Trophoblast cell (in vitro differentiated cells and primary cell): ENCODE results near the gene ACCS.
A peak's percentile ranks its signal among the peaks of the same experiment; 100 is the strongest.

Experiments used
- DNase-seq, 2 donors: peaks; one replicate each; pipeline ENCODE4 v3.0.0-alpha.2; 2016
- H2AFZ ChIP-seq: 2 replicates; pipeline ENCODE4 v1.6.1; 2013; ENCODE audit warnings: low read length, moderate library complexity, mild to moderate bottlenecking; ENCODE audit not compliant: insufficient read depth, poor library complexity
- H2AK5ac ChIP-seq: 2 replicates; pipeline ENCODE4 v1.6.1; 2013; ENCODE audit warnings: mild to moderate bottlenecking, low read length
- H2BK120ac ChIP-seq: 2 replicates; pipeline ENCODE4 v1.6.1; 2013; ENCODE audit warnings: low read length, mild to moderate bottlenecking, moderate library complexity; ENCODE audit not compliant: insufficient read depth, poor library complexity
- H2BK12ac ChIP-seq: 2 replicates; pipeline ENCODE4 v1.6.1; 2013; ENCODE audit warnings: mild to moderate bottlenecking, low read length, moderate library complexity
- H2BK5ac ChIP-seq: 2 replicates; pipeline ENCODE4 v1.6.1; 2013; ENCODE audit warnings: low read length, low read depth, moderate library complexity, mild to moderate bottlenecking; ENCODE audit not compliant: poor library complexity
- H3K14ac ChIP-seq: 2 replicates; pipeline ENCODE4 v1.6.1; 2013; ENCODE audit warnings: mild to moderate bottlenecking, low read length
- H3K18ac ChIP-seq: 2 replicates; pipeline ENCODE4 v1.6.1; 2013; ENCODE audit warnings: mild to moderate bottlenecking, low read length
- H3K23ac ChIP-seq: 2 replicates; pipeline ENCODE4 v1.6.1; 2013; ENCODE audit warnings: low read length
- H3K27ac ChIP-seq: 2 replicates; pipeline ENCODE4 v1.5.1; 2013; ENCODE audit warnings: low read depth, mild to moderate bottlenecking, inconsistent platforms, low read length, moderate library complexity
- H3K27me3 ChIP-seq: 2 replicates; pipeline ENCODE4 v1.6.1; 2013; ENCODE audit warnings: inconsistent platforms, mild to moderate bottlenecking, low read length, moderate library complexity; ENCODE audit not compliant: insufficient read depth
- H3K36me3 ChIP-seq, 2 experiments: 1 replicate in 1 of 2; 2 replicates in 1 of 2; pipeline ENCODE4 v1.6.1; 2013; ENCODE audit warnings: low read length in 2 of 2, mild to moderate bottlenecking in 2 of 2, moderate library complexity in 1 of 2; ENCODE audit not compliant: insufficient read depth in 2 of 2, control insufficient read depth in 1 of 2
- H3K4ac ChIP-seq: 2 replicates; pipeline ENCODE4 v1.6.1; 2013; ENCODE audit warnings: low read depth, mild to moderate bottlenecking, low read length, moderate library complexity
- H3K4me1 ChIP-seq, 2 experiments: 1 replicate in 1 of 2; 2 replicates in 1 of 2; pipeline ENCODE4 v1.6.1; 2013; ENCODE audit warnings: low read length in 2 of 2, mild to moderate bottlenecking in 2 of 2, moderate library complexity in 1 of 2; ENCODE audit not compliant: insufficient read depth in 2 of 2, control insufficient read depth in 1 of 2
- H3K4me2 ChIP-seq: 2 replicates; pipeline ENCODE4 v1.6.1; 2013; ENCODE audit warnings: inconsistent platforms, mild to moderate bottlenecking, low read length, moderate library complexity
- H3K4me3 ChIP-seq: 2 replicates; pipeline ENCODE4 v1.5.1; 2013; ENCODE audit warnings: mild to moderate bottlenecking, low read depth, low read length, inconsistent platforms
- H3K79me1 ChIP-seq: one replicate; pipeline ENCODE4 v1.6.1; 2013; ENCODE audit warnings: low read length
- H3K79me2 ChIP-seq: 2 replicates; pipeline ENCODE4 v1.6.1; 2013; ENCODE audit warnings: low read length, mild to moderate bottlenecking; ENCODE audit not compliant: control insufficient read depth, insufficient read depth, poor library complexity
- H3K9ac ChIP-seq: 2 replicates; pipeline ENCODE4 v1.6.1; 2013; ENCODE audit warnings: mild to moderate bottlenecking, low read length
- H3K9me3 ChIP-seq: 2 replicates; pipeline ENCODE4 v1.6.1; 2013; ENCODE audit warnings: low read depth, mild to moderate bottlenecking, control low read depth, inconsistent platforms, low read length; ENCODE audit not compliant: insufficient read depth
- H4K12ac ChIP-seq: 2 replicates; pipeline ENCODE4 v1.6.1; 2013; ENCODE audit warnings: low read depth, mild to moderate bottlenecking, low read length, moderate library complexity
- H4K8ac ChIP-seq: 2 replicates; pipeline ENCODE4 v1.6.1; 2013; ENCODE audit warnings: low read depth, mild to moderate bottlenecking, low read length, moderate library complexity
- H4K91ac ChIP-seq: one replicate; pipeline ENCODE4 v1.6.1; 2013; ENCODE audit warnings: low read depth, mild to moderate bottlenecking, low read length, moderate library complexity
- WGBS: extraction: QIAGEN DNeasy Blood & Tissue Kit; methylation state at CpG from one replicate; pipeline ENCODE4 v1.1.7; 2013; ENCODE audit warnings: missing lambda C conversion rate; ENCODE audit not compliant: insufficient read length, insufficient coverage; ENCODE audit errors: extremely low coverage; 5-methylcytosine and 5-hydroxymethylcytosine counted together

ACCS gene

DNA sequence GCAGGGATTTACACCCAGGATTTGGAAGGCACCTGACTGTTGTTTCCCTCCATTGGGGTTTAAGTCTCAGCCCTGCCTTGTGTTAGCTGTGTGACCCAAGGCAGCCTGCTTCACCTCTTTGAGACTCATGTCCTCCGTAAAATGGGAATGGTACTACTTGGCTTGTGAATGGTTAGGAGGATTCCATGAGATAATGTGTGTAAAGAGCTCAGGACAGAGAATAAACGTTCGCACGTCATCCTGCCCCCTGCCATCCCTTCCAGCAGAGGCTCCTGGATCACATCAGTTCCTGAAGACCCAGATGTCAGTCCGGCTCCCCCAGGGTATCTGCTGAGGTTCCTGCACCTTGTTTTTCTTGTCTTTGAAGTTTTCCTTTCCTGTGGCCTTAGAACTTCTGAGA lies 35.1 kb upstream of the ACCS start:
- Histone ChIP-seq H2BK5ac (no peak overlapping the region), H3K9me3 (peaks cover under 1% of the 10 kb centered on the region), H3K14ac (no peak overlapping the region), H2BK12ac (peak overlapping the region; percentile 19), H4K91ac (no peak overlapping the region), H3K4ac (no peak overlapping the region), H3K36me3 (no peaks in the 10 kb centered on the region), H3K18ac (no peak overlapping the region), H3K79me1 (no peaks in the 10 kb centered on the region), H3K4me2 (no peak overlapping the region), H2BK120ac (no peak overlapping the region), H3K79me2 (no peaks in the 10 kb centered on the region), H2AK5ac (no peak overlapping the region), H3K4me3 (no peak overlapping the region), H3K4me1 (peaks cover 6 to 21% of the 10 kb centered on the region in 2 experiments), H4K12ac (no peak overlapping the region), H2AFZ (no peak overlapping the region), H3K23ac (no peak overlapping the region), H4K8ac (no peak overlapping the region), H3K27ac (no peak overlapping the region), H3K9ac (no peak overlapping the region), H3K27me3 (no peaks in the 10 kb centered on the region)
- DNase-seq: no peak
- WGBS: no CpG with 5 or more reads among the region's 5 CpGs

DNA sequence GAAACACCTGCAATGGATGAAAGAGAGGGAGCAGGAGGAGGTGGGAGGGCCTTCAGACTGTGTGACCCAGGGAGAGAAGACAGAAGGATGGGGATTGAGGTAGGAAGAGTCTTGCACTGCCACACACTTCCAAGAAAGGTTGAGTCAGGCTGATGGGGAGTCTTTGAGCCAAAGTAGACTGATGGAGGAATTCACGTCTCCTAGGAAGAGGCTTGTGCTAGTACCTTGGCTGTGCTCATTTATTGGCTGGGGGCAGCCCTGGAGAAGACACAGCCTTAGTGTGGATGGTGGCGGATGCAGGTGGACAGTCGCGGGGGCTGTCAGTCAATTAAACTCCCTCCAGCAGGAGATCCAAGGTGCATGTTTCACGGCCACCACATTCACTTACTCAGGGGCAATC lies 34.5 kb upstream of the ACCS start:
- Histone ChIP-seq H3K79me2 (no peaks in the 10 kb centered on the region), H3K36me3 (no peaks in the 10 kb centered on the region), H3K27me3 (no peaks in the 10 kb centered on the region), H3K9ac (no peak overlapping the region), H4K12ac (no peak overlapping the region), H4K8ac (no peak overlapping the region), H2BK120ac (no peak overlapping the region), H3K18ac (no peak overlapping the region), H2AFZ (no peak overlapping the region), H3K4me1 (peaks cover 6 to 21% of the 10 kb centered on the region in 2 experiments), H3K4me3 (no peak overlapping the region), H3K79me1 (no peaks in the 10 kb centered on the region), H3K4ac (no peak overlapping the region), H3K9me3 (peaks cover 2% of the 10 kb centered on the region), H2BK5ac (no peak overlapping the region), H4K91ac (no peak overlapping the region), H3K27ac (no peak overlapping the region), H3K4me2 (no peak overlapping the region), H3K14ac (no peak overlapping the region), H2BK12ac (no peak overlapping the region), H2AK5ac (no peak overlapping the region), H3K23ac (no peak overlapping the region)
- WGBS: no CpG with 5 or more reads among the region's 5 CpGs
- no peak for DNase-seq

GRCh38 chr11:44032299-44033085 lies 33.6 kb upstream of the ACCS start:
- WGBS: no CpG with 5 or more reads among the region's 15 CpGs
- no peak overlapping the region for H3K27ac ChIP-seq
- no peak overlapping the region for H4K8ac ChIP-seq
- no peaks in the 10 kb centered on the region for H3K27me3 ChIP-seq
- H3K4ac ChIP-seq: no peak overlapping the region
- no peak overlapping the region for H2BK5ac ChIP-seq
- no peak overlapping the region for H2BK12ac ChIP-seq
- H3K79me1 ChIP-seq: no peaks in the 10 kb centered on the region
- no peak overlapping the region for H2BK120ac ChIP-seq
- H4K91ac ChIP-seq: no peak overlapping the region
- no peaks in the 10 kb centered on the region for H3K79me2 ChIP-seq
- H3K23ac ChIP-seq: no peak overlapping the region
- H3K14ac ChIP-seq: no peak overlapping the region
- H3K18ac ChIP-seq: no peak overlapping the region
- H4K12ac ChIP-seq: no peak overlapping the region
- no peak overlapping the region for H3K4me3 ChIP-seq
- H2AFZ ChIP-seq: no peak overlapping the region
- no peaks in the 10 kb centered on the region for H3K36me3 ChIP-seq
- no peak for DNase-seq
- peaks cover 6 to 21% of the 10 kb centered on the region in 2 experiments for H3K4me1 ChIP-seq
- peaks cover 2% of the 10 kb centered on the region for H3K9me3 ChIP-seq
- no peak overlapping the region for H3K4me2 ChIP-seq
- no peak overlapping the region for H2AK5ac ChIP-seq
- no peak overlapping the region for H3K9ac ChIP-seq

- H3K14ac ChIP-seq: no peak overlapping the region
- no peak overlapping the region for H3K27ac ChIP-seq
- H3K4me3 ChIP-seq: no peak overlapping the region
- peaks cover 2% of the 10 kb centered on the region for H3K9me3 ChIP-seq
- no peak overlapping the region for H2BK120ac ChIP-seq
- no peaks in the 10 kb centered on the region for H3K36me3 ChIP-seq
- DNase-seq: no peak
- no peaks in the 10 kb centered on the region for H3K27me3 ChIP-seq
- no peak overlapping the region for H3K23ac ChIP-seq
- peaks cover 6 to 21% of the 10 kb centered on the region in 2 experiments for H3K4me1 ChIP-seq
- no peak overlapping the region for H4K12ac ChIP-seq
- H3K4ac ChIP-seq: no peak overlapping the region
- no peak overlapping the region for H3K9ac ChIP-seq
- H3K4me2 ChIP-seq: no peak overlapping the region
- no peak overlapping the region for H3K18ac ChIP-seq
- H2BK12ac ChIP-seq: no peak overlapping the region
- H2AK5ac ChIP-seq: no peak overlapping the region
- WGBS: no CpG with 5 or more reads among the region's 3 CpGs
- H2BK5ac ChIP-seq: no peak overlapping the region
- no peak overlapping the region for H2AFZ ChIP-seq
- H4K8ac ChIP-seq: no peak overlapping the region
- no peaks in the 10 kb centered on the region for H3K79me1 ChIP-seq
- H3K79me2 ChIP-seq: no peaks in the 10 kb centered on the region
- H4K91ac ChIP-seq: no peak overlapping the region
Measured at GRCh38 chr11:44033411-44033850, 32.6 kb upstream of the ACCS start.
